IMR-90 (cell line): ENCODE measurements around the gene TCOF1.

Source experiments
- CEBPB ChIP-seq: IDR thresholded peaks from 2 replicates; pipeline ENCODE4 v1.6.1; 2012; ENCODE audit warnings: low read depth, low read length, improper control_type of control experiment
- CHD1 ChIP-seq: IDR thresholded peaks from 2 replicates; pipeline ENCODE4 v1.6.1; 2012; ENCODE audit warnings: low read depth, low read length, improper control_type of control experiment
- FOS ChIP-seq: fragments of 150-350 bp; IDR thresholded peaks from 2 replicates; pipeline ENCODE4 v1.6.1; 2016; ENCODE audit warnings: low read depth, low read length
- MAFK ChIP-seq: IDR thresholded peaks from 2 replicates; pipeline ENCODE4 v1.6.1; 2012; ENCODE audit warnings: low read depth, low read length, improper control_type of control experiment
- MXI1 ChIP-seq: IDR thresholded peaks from 2 replicates; pipeline ENCODE4 v1.6.1; 2012; ENCODE audit warnings: low read depth, mild to moderate bottlenecking, low read length, moderate library complexity, borderline replicate concordance
- POLR2A ChIP-seq: IDR thresholded peaks from 2 replicates; pipeline ENCODE4 v1.6.1; 2012; ENCODE audit warnings: mild to moderate bottlenecking, low read depth, low read length
- RAD21 ChIP-seq: IDR thresholded peaks from 2 replicates; pipeline ENCODE4 v1.6.1; 2012; ENCODE audit warnings: low read length, improper control_type of control experiment
- RCOR1 ChIP-seq: IDR thresholded peaks from 2 replicates; pipeline ENCODE4 v1.6.1; 2012; ENCODE audit warnings: mild to moderate bottlenecking, low read length, improper control_type of control experiment; ENCODE audit not compliant: insufficient replicate concordance
- RFX5 ChIP-seq: IDR thresholded peaks from 2 replicates; pipeline ENCODE4 v1.8.0; 2012; ENCODE audit warnings: low read depth, mild to moderate bottlenecking, low read length, moderate library complexity
- SMC3 ChIP-seq: fragments of 150-350 bp; IDR thresholded peaks from 2 replicates; pipeline ENCODE4 v1.6.1; 2016; ENCODE audit warnings: low read depth, mild to moderate bottlenecking, antibody characterized with exemption, low read length, moderate library complexity
- USF2 ChIP-seq: fragments of 150-350 bp; IDR thresholded peaks from 2 replicates; pipeline ENCODE4 v1.6.1; 2017; ENCODE audit warnings: mild to moderate bottlenecking, antibody characterized with exemption, low read length, low read depth
- TF ChIP-seq, protein P1 (sequence below): conservative IDR thresholded peaks from 2 replicates; pipeline ENCODE4 v1.5.1; 2012; ENCODE audit warnings: mild to moderate bottlenecking, low read depth, low read length, improper control_type of control experiment

GRCh38 chr5:150319484-150319790 is 38.1 kb upstream of the TCOF1 start:
- TF ChIP-seq, protein P1, sequence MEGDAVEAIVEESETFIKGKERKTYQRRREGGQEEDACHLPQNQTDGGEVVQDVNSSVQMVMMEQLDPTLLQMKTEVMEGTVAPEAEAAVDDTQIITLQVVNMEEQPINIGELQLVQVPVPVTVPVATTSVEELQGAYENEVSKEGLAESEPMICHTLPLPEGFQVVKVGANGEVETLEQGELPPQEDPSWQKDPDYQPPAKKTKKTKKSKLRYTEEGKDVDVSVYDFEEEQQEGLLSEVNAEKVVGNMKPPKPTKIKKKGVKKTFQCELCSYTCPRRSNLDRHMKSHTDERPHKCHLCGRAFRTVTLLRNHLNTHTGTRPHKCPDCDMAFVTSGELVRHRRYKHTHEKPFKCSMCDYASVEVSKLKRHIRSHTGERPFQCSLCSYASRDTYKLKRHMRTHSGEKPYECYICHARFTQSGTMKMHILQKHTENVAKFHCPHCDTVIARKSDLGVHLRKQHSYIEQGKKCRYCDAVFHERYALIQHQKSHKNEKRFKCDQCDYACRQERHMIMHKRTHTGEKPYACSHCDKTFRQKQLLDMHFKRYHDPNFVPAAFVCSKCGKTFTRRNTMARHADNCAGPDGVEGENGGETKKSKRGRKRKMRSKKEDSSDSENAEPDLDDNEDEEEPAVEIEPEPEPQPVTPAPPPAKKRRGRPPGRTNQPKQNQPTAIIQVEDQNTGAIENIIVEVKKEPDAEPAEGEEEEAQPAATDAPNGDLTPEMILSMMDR = no peak
- TF ChIP-seq RFX5 = no peak
- no peak for TF ChIP-seq RCOR1
- TF ChIP-seq MXI1 = no peak
- no peak for TF ChIP-seq FOS
- no peak for TF ChIP-seq POLR2A
- TF ChIP-seq USF2 = no peak
- TF ChIP-seq SMC3 = no peak
- TF ChIP-seq RAD21 = no peak
- no peak for TF ChIP-seq CEBPB
- TF ChIP-seq MAFK = no peak
- no peak for TF ChIP-seq CHD1
